ENCODE data around the gene ATP8B1.

Gene ATP8B1

DNA sequence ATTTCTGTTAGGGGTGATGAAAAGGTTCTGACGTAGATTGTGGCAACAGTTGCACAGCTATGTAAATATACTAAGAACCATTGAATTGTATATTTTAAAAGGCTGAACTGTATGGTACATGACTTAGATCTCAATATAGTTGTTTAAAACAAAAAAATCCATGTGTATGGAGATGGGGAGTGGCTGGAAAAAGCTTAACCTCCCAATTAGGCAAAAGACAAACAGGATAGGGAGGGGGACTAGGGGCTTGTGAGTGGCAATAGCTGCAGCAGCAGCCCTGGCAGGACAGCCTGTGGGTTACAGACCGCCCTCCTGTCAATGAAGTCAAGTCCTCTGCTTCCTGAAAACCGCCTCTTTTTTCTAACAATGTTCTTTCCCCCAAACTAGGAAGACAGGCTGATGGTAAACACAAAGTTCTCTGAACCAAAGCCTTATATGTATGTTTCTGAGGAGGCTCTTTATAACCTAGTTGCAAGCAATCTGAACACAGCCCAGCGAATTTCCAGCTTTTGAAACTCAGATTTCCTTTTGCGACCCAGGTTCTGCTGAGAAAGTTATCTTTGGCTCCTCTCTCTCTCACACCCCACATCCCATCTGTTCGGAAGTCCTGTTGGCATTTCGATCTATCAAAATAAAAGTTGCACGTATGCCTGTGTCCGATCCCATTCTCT is 10.3 kb downstream of the ATP8B1 start:
- no peak for DNase-seq (ENCODE audit: low read depth)

DNA sequence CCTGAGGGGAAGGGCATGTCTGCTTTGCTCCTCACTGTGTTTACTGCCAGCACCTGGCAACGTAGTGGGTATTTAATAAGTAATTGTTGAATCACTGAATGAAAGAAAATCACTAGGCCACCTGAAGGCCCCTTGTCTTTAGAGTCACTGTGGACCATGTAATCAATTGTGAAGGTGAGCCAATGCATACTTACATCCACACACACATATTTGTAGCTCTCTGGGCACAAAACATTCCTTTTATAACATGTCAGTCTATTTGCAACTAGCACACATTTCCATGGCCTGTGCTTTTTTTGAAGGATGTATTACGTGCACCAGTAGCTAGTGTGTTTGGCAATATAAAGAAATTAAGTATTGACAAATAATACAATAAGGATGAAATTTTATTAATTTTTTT is 11.2 kb downstream of the ATP8B1 start:
- DNase-seq (ENCODE audit: low read depth) = no peak

DNA sequence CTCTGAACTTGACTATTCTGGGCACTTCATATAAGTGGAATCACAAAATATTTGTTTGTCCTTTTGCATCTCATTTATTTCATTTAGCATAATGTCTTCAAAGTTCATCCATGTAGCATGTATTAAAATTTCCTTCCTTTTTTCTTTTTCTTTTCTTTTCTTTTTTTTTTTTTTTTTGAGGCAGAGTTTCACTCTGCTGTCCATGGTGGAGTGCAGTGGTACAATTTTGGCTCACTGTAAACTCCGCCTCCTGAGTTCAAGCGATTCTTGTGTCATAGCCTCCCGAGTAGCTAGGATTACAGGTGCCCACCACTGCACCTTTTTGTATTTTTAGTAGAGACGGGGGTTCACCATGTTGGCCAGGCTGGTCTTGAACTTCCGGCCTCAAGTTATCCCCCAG is 11.9 kb downstream of the ATP8B1 start:
- DNase-seq (ENCODE audit: low read depth) = no peak

DNA sequence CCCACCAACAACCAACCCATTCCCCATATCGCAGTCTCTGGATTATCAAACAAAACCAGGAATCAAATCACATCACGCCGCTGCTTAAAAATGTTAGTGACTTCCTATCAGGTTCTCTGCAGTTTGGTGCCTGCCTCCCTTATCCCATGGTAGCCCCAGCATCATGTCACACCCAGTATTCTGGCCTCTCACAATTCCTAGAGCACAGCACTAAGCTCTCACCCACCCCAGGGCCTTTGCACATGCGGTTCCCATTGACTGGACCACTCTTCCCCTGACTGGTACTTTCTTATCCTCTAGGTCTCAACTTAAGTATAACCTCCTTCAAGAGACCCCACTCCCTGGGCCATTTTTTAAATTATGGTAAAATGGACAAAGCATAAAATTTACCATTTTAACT is 12.8 kb downstream of the ATP8B1 start:
- DNase-seq (ENCODE audit: low read depth) = no peak

DNA sequence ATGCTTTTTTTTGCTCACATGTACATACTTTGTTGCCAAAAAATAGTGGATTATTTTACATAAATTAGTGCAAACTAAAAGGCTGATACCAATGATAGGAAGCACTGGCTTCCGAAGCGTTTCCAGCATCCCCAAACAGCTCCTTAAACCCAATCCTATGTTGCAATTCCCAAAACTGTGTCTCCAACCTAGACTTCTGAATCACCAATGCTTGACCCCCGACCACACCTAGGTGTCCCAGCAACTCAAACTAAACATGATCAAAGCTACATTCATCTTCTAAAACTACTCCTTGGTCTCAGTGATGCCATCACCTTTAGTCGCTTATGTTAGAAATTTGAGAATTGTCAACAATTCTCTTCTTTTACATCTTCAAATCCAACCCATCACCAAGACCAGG is 13.4 kb downstream of the ATP8B1 start:
- DNase-seq (ENCODE audit: low read depth) = no peak

DNA sequence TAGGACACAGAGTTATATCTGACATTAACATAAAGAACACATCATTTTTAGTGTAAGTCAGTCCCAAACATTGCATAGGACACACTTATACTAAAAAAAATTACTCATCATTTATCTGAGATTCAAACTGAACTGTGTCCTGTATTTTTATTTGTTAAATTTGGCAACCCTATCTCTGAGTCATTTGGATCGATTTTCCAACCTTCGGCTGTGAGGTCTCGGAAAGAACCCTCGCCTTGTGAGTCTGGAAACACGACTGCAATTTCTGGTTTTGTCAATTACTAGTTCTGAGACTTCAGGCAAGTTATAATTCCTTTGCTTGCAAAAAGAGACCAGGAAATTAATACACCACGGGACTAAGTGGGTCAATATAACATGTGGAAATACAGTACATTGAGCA is 14.0 kb downstream of the ATP8B1 start:
- DNase-seq (ENCODE audit: low read depth) = no peak

DNA sequence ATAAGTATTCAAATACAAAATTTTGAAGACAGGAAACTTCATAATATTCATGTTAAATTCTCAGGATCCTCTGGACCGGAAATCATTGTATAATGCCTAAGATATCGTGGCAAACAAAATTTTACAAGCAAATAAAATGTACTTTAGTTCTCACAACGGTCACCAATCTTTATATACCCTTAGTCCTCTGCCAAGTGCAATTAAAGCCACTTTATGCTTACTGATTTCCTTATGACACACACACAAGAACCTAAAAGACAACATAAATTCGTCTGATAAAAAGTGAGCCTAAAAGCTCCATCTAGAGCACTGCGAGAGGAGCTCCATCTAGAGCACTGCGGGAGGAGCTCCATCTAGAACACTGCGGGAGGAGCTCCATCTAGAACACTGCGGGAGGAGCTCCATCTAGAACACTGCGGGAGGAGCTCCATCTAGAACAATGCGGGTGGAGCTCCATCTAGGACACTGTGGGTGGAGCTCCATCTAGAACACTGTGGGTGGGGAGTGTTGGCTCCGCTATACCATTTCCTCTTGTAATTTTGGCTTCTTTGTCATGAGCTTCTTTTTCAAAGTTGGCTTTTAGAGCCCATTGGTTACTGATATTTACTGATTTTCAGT is 15.9 kb downstream of the ATP8B1 start:
- no peak for DNase-seq (ENCODE audit: low read depth)

DNA sequence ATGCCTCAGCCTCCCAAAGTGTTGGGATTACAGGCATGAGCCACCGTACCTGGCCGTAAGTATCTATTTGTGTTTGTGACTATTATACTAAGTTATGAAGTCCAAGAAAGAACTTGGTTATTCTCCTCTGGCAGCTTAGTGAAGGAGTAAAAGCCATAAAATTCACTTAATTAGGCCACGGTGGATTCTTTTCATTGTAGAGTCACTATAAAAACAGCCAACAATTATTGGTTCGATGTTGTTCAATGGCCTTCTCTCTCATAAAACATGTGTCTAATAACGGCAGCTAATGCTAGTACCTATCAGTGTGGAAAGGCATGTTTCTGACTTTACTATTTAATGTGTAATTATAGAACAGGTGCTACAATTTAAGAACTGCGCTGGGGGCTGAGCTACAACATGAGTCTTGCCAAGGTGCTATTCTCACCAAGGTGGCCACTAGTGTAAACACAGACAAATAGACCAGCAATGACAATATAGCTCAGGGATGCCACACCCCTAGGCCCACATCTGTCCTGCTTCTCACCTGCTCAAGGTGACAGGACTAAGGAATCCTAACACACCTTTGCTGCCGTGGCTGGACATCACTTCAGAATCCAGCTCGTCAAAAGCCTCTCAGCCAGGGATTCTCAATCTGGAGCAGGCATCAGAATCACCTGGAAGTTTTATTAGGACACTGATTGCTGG is 17.2 kb downstream of the ATP8B1 start:
- no peak for DNase-seq (ENCODE audit: low read depth)

DNA sequence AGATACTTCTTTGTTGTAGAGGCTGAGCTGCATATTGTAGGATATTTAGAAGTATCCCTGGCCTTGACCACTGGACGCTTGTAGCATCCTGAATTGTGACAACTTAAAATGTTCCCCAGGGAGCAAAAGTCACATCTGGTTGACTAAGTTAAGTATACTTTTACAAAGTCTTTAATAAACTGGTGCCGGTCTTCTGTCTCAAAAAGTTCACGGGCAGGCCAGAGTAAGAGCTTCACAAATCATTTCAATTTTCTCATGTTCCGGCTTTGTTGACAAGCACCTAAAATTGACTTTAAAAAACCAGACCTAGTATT is 18.4 kb downstream of the ATP8B1 start:
- no peak for DNase-seq (ENCODE audit: low read depth)

DNA sequence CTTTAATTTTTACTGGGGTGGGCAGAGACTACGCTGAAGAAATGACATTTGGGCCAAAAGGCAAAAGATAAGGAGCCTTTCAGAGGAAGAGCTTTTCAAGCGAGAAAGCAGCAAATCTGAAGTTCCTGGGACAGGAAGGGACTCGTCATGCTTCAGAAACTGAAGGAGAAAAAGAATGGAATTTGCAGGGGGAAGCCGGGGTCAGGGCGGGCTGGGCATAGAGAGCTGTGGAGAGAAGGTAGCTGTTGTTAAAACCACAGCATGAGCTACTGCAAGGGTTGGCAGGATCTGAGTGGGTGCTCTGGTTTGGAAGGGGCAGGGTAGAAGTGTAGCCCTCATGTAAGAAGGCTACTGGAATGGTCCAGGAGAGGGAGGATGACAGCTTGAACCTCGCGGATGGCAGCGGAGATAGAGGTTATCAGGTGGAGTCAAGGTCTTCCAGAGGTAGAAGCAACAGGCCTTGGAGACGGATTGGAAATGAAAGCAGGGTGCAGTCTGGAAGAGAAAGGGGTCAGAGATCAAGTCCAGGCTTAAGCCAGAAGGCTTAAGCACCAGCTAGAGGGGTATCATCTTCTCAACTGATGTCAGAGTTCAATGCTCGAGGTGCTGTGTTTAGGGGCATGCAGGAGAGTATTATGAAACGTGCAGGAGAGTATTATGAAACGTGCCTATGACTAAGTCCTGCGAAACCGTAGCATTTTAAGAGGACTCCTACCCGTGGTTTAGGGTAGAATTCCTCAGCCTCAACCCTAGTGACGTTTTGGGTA is 18.9 kb downstream of the ATP8B1 start:
- DNase-seq (ENCODE audit: low read depth) = no peak

DNA sequence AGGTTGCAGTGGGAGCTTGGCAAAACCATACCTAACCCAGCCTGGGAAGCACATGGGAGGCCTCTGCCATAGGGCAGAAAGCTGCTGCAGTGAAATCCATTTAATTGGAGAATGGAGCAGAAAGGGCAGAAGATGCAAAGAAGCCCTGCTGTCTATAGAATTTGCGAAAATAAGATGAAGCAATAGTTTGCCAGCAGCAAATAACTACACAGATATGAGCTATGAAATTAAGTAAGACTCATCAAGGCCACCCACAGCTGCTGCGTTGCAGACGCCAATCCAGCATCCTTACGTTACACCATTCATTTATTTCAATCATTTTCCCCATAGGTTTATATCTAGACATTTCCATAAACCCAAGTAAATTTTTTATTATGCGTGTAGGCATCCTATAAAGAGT is 21.1 kb downstream of the ATP8B1 start:
- DNase-seq (ENCODE audit: low read depth) = no peak

DNA sequence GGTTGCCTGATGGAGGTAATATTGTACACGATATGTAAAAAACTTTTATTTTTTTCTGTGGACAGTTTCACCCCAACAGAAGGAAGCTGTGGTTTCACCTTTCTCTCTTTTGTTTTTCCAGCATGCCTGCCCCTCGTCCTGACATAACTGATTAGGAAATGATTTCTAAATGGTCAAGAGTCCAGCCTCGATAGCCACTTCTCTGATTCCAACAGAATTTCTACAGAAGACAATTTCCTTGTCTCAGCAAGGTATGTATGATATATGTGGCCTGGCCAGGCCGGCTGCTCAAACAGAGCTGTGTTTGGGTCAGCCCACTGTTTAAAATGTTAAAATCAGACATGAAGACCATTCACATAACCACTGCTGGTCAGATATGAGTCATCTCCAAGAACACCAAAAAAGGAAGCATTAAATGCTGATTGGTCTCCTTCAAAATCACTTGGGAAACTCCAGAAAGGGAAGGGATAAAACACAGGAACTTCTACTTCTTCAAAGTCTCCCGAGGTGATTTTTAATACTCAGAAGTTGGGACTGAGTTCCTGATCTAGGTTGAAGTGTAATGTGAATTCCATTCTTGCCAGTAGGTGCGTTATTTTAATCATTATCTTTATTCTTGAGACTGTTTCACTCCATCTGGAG is 22.3 kb downstream of the ATP8B1 start:
- no peak for DNase-seq (ENCODE audit: low read depth)

DNA sequence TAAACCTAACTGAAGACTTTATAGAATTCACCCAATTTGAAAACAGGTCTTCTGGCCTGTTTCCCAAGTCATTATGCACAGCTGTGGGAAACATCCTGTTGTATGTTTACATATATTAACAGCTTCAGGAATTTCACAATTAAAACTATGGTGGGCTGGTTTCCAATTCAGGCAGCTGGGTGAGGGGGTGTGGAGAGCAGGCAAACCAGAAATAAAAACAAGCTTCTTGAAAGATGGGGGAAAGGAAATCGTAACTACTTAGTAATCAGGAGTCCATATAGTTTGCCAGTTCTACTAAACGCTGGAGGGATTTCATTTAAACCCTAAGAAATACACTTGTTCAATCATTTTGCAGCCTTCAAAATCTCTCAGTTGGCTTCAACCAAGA is 22.8 kb downstream of the ATP8B1 start:
- DNase-seq (ENCODE audit: low read depth) = no peak

DNA sequence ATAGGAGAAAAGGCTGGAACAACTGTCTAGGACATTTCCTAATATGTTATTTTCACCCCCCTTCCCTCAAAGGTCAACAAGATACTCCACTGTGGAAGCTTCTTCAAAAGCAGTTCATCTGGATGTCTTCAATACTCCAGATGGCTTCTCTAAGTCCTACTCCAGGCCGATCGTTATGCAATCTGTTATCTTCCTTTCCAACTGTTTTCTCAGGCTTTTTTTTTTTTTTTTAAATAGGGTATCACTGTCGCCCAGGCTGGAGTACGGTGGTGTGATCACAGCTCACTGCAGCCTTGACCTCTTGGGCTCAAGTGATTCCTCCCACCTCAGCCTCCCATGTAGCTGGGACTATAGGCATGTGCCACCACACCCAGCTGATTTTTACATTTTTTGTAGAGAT is 26.3 kb downstream of the ATP8B1 start:
- DNase-seq (ENCODE audit: low read depth) = no peak

DNA sequence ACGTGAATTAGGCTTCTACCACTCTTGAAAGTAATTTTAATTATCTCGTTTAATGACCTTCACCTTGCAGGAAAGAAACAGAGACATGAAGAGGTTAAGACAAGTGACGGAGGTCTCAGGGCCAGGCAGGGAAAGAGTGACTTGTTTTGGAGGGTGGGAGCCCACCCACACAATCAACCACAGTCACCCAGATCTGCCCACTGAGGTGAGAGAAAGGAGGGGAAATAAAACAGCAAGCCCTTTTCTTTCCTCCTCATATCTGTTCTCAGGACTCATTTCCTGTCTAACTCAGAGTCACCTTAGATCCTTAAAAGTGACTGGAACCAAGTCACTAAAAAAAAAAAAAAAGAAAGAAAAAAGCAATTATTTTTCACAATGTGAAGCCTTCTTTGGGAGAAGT is 26.8 kb downstream of the ATP8B1 start:
- DNase-seq (ENCODE audit: low read depth) = no peak

DNA sequence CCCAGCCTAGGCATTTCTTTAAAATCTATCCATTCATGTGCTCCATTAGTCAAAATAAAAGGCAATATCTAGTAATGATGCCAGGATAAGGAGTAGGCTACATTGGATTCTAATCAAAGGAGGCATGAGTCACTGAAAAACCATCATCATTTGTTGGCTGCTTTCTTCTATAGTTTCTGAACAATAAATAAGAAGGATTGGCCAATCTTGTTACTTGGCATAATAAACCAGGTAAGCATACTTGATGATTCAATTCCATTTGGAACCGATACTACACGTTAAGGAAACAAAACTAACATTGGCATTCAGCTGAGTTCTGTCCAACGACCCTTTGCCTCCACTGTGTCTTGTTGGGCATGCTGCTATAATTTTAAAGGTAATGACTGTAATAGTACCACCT is 27.2 kb downstream of the ATP8B1 start:
- no peak for DNase-seq (ENCODE audit: low read depth)

DNA sequence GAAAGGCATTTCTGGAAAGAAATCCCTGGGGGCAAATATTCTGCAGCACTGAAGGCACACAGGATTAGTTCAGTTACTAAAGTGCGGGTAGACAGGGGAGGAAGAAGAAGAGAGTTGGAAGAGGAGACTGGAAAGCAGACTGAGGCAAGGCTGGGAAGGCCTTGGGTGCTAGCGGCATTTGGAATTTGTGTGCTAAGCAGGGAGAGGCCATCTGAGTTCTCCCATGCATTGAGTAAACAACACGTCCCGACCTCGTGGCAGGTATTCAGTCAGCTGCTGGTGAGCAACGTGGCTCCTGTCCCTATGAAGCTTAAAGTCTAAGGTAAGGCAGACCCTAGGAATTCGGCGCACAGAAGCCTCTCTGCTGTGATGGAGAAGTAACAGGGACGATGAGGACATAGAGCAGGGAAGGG is 30.7 kb downstream of the ATP8B1 start:
- DNase-seq (ENCODE audit: low read depth) = no peak

DNA sequence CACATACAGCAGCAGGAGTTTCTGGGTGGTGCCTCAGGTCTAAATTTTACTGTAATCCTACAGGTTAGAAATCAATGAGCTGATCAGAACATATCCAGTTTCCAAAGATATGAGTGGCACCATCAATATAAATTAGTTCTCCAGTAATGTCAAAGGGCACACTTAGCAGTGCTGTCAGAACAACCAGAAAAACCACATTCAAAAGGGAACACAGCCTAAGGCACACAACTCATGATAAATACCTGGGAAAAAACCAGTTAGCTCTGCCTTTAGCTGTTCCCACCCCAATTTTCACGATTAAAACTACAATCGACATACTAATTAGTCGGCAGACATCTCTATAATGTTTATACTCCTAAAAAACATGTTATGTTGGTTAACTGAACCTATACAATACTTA is 31.5 kb downstream of the ATP8B1 start:
- DNase-seq (ENCODE audit: low read depth) = no peak

DNA sequence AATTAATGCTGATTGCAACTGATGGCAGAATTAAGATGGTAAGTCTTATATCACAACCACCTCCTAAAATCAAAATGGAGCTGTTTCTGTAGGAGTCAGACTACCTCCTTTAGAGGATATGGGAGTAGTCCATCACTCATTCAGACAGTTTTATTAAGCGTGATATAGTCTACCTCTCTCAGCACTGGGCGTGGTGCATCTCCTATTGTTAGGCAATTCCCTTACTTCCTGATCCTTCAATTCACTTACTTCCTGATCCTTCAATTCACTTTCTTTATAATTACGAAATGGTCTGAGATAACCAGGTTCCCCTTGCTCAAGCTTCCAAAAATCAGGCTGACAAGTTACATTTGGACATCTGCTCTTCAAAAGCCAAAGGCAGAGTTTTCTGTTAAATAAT is 31.9 kb downstream of the ATP8B1 start:
- DNase-seq (ENCODE audit: low read depth) = no peak

DNA sequence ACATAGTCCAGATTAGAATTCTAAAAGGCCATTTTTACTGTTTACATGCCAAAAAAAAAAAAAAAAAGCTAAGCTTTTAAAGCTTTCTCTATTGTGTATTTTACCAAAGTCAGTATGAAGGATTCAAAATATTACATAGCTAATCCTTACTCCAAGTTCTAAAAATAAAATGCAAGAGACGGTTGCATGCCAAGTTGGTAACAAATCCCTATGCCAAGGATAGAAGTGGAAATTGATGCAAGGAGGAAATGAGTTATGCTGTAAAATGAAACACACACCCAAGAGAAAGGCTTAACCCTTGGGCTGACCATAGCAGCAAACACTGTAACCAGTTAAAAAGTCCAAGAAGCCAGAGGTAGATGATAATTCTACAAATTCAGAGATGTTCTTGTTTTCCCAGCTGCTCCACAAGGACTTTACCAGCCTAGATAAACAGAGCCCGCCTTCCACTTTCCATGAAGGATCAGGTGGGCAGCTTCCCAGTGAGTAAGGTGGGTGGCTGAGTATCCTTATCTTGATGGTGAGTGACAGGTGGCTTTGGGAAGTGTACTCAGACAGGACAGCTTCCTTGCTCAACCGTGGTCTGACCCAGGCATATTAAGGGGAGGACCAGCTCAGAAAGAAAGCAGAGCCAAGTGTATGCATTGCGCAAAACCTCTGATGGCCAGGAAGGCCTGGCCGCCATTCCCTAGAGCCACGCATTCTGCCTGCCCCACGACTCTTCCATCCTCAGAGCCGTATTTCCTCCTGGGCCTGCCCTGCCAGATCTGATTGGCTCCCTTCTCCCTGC is 34.4 kb downstream of the ATP8B1 start:
- no peak for DNase-seq (ENCODE audit: low read depth)

DNA sequence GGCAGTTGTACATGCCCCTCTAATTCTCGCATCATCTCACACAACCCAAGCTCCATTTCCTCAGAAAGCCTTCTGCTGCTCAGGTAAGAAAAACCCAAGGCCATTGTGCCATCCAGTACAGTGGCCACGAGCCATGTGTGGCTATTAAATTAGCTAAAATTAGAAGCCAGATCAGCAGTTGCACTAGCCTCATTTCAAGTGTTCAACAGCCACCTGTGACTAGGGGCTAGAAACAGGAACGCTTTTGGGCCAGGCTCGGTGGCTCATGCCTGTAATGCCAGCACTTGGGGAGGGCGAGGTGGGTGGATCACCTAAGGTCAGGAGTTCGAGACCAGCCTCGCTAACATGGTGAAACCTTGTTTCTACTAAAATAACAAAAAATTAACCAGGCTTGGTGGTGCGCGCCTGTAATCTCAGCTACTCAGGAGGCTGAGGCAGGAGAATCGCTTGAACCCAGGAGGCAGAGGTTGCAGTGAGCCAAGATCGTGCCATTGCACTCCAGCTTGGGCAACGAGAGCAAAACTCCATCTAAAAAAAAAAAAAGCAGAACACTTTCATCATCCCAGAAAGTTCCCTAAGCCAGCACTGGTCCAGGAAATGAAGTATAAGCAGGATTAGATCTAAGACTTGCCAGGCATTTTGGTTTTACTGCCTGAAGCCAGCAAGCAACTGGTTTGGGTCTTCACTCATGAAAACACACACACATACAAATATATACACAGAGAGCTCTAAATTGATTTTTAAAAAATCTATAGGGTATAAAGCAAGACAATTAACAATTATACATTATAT is 35.7 kb downstream of the ATP8B1 start:
- DNase-seq (ENCODE audit: low read depth) = no peak
